Measurements from ENCODE around the gene KMT2A.

Gene KMT2A

DNA sequence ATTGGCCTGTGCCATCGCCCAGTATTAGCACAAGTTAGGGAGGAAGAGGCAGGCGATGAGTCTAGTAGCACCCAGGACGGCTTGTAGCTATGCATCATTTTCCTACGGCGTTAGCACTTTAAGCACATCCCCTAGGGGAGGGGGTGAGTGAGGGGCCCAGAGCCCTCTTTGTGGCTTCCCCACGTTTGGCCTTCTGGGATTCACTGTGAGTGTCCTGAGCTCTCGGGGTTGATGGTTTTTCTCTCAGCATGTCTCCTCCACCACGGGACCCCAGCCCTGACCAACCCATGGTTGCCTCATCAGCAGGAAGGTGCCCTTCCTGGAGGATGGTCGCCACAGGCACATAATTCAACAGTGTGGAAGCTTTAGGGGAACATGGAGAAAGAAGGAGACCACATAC, 99.0 kb downstream of the KMT2A start:
- H3F3A ChIP-seq (ENCODE audit: low read depth) = no peaks in the 10 kb centered on the region
- no peaks in the 10 kb centered on the region for H4K20me1 ChIP-seq (ENCODE audit: insufficient read depth, low read length, poor library complexity, severe bottlenecking)
- no peaks in the 10 kb centered on the region for H3K9me2 ChIP-seq (replicated peaks; ENCODE audit: low read depth, low read length)
- no peak overlapping the region for H3K4me2 ChIP-seq (ENCODE audit: low read depth, low read length, poor library complexity, severe bottlenecking)
- peaks cover 1% of the 10 kb centered on the region; the same call in 1 of the 2 replicates for H3K79me2 ChIP-seq (ENCODE audit: insufficient read depth, low read length)
- no peaks in the 10 kb centered on the region for H3K9me3 ChIP-seq (ENCODE audit: insufficient read depth, low read depth, low read length)
- no peak overlapping the region for H3K4me3 ChIP-seq (ENCODE audit: low read length, poor library complexity, severe bottlenecking)
- H3K27me3 ChIP-seq (ENCODE audit: insufficient read depth, low read length, poor library complexity, severe bottlenecking) = no peaks in the 10 kb centered on the region
- no peaks in the 10 kb centered on the region for H3K36me3 ChIP-seq (ENCODE audit: insufficient read depth, low read length)
- H3K9ac ChIP-seq (ENCODE audit: low read depth, low read length, poor library complexity, severe bottlenecking) = no peak overlapping the region
- TF ChIP-seq, protein P1, sequence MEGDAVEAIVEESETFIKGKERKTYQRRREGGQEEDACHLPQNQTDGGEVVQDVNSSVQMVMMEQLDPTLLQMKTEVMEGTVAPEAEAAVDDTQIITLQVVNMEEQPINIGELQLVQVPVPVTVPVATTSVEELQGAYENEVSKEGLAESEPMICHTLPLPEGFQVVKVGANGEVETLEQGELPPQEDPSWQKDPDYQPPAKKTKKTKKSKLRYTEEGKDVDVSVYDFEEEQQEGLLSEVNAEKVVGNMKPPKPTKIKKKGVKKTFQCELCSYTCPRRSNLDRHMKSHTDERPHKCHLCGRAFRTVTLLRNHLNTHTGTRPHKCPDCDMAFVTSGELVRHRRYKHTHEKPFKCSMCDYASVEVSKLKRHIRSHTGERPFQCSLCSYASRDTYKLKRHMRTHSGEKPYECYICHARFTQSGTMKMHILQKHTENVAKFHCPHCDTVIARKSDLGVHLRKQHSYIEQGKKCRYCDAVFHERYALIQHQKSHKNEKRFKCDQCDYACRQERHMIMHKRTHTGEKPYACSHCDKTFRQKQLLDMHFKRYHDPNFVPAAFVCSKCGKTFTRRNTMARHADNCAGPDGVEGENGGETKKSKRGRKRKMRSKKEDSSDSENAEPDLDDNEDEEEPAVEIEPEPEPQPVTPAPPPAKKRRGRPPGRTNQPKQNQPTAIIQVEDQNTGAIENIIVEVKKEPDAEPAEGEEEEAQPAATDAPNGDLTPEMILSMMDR (conservative IDR thresholded peaks at IDR 0.05; ENCODE audit: low read length) = no peak
- TF ChIP-seq EZH2phosphoT487 (IDR thresholded peaks at IDR 0.05; ENCODE audit: borderline replicate concordance) = no peak
- H3K4me1 ChIP-seq (ENCODE audit: insufficient read depth, low read length, poor library complexity, severe bottlenecking) = no peaks in the 10 kb centered on the region
- H2AFZ ChIP-seq (ENCODE audit: low read length) = no peak overlapping the region

DNA sequence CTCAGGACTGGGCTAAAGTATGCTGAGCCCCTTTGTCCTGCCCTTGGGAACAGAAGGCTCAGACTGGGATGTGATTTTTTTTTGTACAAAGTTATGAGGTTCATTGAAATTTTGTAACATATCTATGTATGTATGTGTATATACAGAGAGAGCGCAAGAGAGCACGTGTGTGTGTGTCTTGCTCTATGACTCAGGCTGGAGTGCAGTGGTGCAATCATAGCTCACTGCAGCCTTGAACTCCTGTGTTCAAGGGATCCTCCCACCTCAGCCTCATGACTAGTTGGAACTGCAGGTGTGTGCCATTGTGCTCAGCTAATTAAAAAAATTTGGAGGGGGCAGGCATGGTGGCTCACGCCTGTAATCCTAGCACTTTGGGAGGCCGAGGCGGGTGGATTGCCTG, 100.4 kb downstream of the KMT2A start:
- Histone ChIP-seq H3K27me3 (ENCODE audit: insufficient read depth, low read length, poor library complexity, severe bottlenecking) (no peaks in the 10 kb centered on the region), H3K4me3 (ENCODE audit: low read length, poor library complexity, severe bottlenecking) (no peak overlapping the region)

DNA sequence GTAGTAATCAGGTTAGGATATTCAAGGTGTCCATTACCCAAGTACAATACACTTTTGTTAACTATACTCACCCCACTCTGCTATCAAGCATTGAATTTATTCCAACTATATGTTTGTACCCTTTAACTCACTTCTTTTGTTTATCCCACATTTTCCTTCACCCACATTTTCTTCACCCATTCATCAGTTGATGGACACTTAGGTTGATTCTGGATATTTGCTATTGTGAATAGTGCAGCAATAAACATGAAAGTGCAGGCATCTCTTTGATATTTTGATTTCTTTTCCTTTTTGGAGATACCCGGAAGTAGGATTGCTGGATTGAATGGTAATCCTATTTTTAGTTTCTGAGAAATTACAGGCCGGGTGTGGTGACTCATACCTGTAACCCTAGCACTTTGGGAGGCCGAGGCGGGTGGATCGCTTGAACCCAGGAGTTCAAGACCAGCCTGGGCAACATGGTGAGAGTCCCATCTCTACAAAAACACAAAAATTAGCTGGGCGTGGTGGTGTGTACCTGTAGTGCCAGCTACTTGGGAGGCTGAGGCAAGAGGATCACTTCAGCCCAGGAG, 101.2 kb downstream of the KMT2A start:
- H2AFZ ChIP-seq (ENCODE audit: low read length) = no peak overlapping the region
- no peaks in the 10 kb centered on the region for H3F3A ChIP-seq (ENCODE audit: low read depth)
- H3K36me3 ChIP-seq (ENCODE audit: insufficient read depth, low read length) = no peaks in the 10 kb centered on the region
- no peaks in the 10 kb centered on the region for H3K4me1 ChIP-seq (ENCODE audit: insufficient read depth, low read length, poor library complexity, severe bottlenecking)
- no peak overlapping the region for H3K4me2 ChIP-seq (ENCODE audit: low read depth, low read length, poor library complexity, severe bottlenecking)
- H3K9me2 ChIP-seq (replicated peaks; ENCODE audit: low read depth, low read length) = no peaks in the 10 kb centered on the region
- H3K9me3 ChIP-seq (ENCODE audit: insufficient read depth, low read depth, low read length) = no peaks in the 10 kb centered on the region
- no peaks in the 10 kb centered on the region for H3K27me3 ChIP-seq (ENCODE audit: insufficient read depth, low read length, poor library complexity, severe bottlenecking)
- TF ChIP-seq EZH2phosphoT487 (IDR thresholded peaks at IDR 0.05; ENCODE audit: borderline replicate concordance) = no peak
- TF ChIP-seq, protein P1 (conservative IDR thresholded peaks at IDR 0.05; ENCODE audit: low read length) = no peak
- no peak overlapping the region for H3K4me3 ChIP-seq (ENCODE audit: low read length, poor library complexity, severe bottlenecking)
- no peak overlapping the region for H3K9ac ChIP-seq (ENCODE audit: low read depth, low read length, poor library complexity, severe bottlenecking)
- H4K20me1 ChIP-seq (ENCODE audit: insufficient read depth, low read length, poor library complexity, severe bottlenecking) = no peaks in the 10 kb centered on the region
- H3K79me2 ChIP-seq (ENCODE audit: insufficient read depth, low read length) = no peaks in the 10 kb centered on the region

More for the DNA sequence above, 100.4 kb downstream of the KMT2A start:
- no peaks in the 10 kb centered on the region for H3K9me2 ChIP-seq (replicated peaks; ENCODE audit: low read depth, low read length)
- no peak overlapping the region for H3K9ac ChIP-seq (ENCODE audit: low read depth, low read length, poor library complexity, severe bottlenecking)
- no peaks in the 10 kb centered on the region for H3F3A ChIP-seq (ENCODE audit: low read depth)
- TF ChIP-seq, protein P1 (conservative IDR thresholded peaks at IDR 0.05; ENCODE audit: low read length) = no peak
- TF ChIP-seq EZH2phosphoT487 (IDR thresholded peaks at IDR 0.05; ENCODE audit: borderline replicate concordance) = no peak
- H3K79me2 ChIP-seq (ENCODE audit: insufficient read depth, low read length) = no peaks in the 10 kb centered on the region
- no peaks in the 10 kb centered on the region for H3K9me3 ChIP-seq (ENCODE audit: insufficient read depth, low read depth, low read length)
- H3K36me3 ChIP-seq (ENCODE audit: insufficient read depth, low read length) = no peaks in the 10 kb centered on the region
- H3K4me1 ChIP-seq (ENCODE audit: insufficient read depth, low read length, poor library complexity, severe bottlenecking) = no peaks in the 10 kb centered on the region
- H4K20me1 ChIP-seq (ENCODE audit: insufficient read depth, low read length, poor library complexity, severe bottlenecking) = no peaks in the 10 kb centered on the region
- H2AFZ ChIP-seq (ENCODE audit: low read length) = no peak overlapping the region
- H3K4me2 ChIP-seq (ENCODE audit: low read depth, low read length, poor library complexity, severe bottlenecking) = no peak overlapping the region

Data from Loucy (cell line).